ENCODE results near the gene B4GALNT1. TPM values are rescaled to one million over a fixed set of nuclear protein-coding genes. Genes with fewer than 3 reads are reported as not detected.

The B4GALNT1 gene
- total and polyA plus RNA-seq, 2 of the 13 experiments (the other 11 are each of a cell fraction or from before 2014, with no cell fraction given) = 4.5 to 5.4 TPM

GRCh38 chr12:57607958-57608663 lies 24.9 kb downstream of the B4GALNT1 start:
- POLR2A ChIA-PET = interaction anchor here (0.9 to 5.4 kb wide), 3 partner anchors 16 to 85 kb away, joined by 3 to 26 read pairs (median 4); partner anchors contain the start of gene PIP4K2C
- 62% methylated on average over 12 of the region's 12 CpGs for WGBS (ENCODE audit: low lambda C conversion rate)
- Histone ChIP-seq H3K4me3 (replicated peaks in 1 of 3; ENCODE audit: insufficient read depth in 1 of 3, low read depth in 2 of 3, low read length in 3 of 3) (no peak overlapping the region), H3K27me3 (ENCODE audit: control insufficient read depth in 1 of 2, insufficient read depth in 2 of 2, low read length in 2 of 2) (peaks cover 0 to 22% of the 10 kb centered on the region in 2 experiments; a peak in 2 of 5 replicates), H4K20me1 (ENCODE audit: insufficient read depth, low read length) (no peaks in the 10 kb centered on the region; the same call in 1 of the 2 replicates), H3K36me3 (replicated peaks in 1 of 2; ENCODE audit: control insufficient read depth in 1 of 2, insufficient read depth in 2 of 2, low read length in 2 of 2) (no peaks in the 10 kb centered on the region), H3K79me2 (ENCODE audit: insufficient read depth, low read length) (no peaks in the 10 kb centered on the region), H3K4me1 (ENCODE audit: insufficient read depth, low read length) (peaks cover 50% of the 10 kb centered on the region), H2AFZ (ENCODE audit: low read length) (no peak overlapping the region), H3K27ac (ENCODE audit: extremely low read length, insufficient read depth, low read length) (no peak overlapping the region), H3K4me2 (ENCODE audit: low read depth, low read length) (no peak overlapping the region), H3K9me3 (ENCODE audit: low read length) (no peaks in the 10 kb centered on the region), H3K9ac (ENCODE audit: insufficient read depth, low read depth, low read length) (no peak overlapping the region)
- intact Hi-C loops (cut with micrococcal nuclease; ENCODE audit: unreplicated experiment) = no loop called here
- in situ Hi-C loops (cut with HindIII; ENCODE audit: extremely low pct_ligation_motif_present, low pct_unique_long_range_greater_than_20kb) = no loop called here
- ATAC-seq = no peak
- FAIRE-seq = no peak
- no TSS peak for BruUV-seq (replicated peaks)
- TF ChIP-seq, protein P1, sequence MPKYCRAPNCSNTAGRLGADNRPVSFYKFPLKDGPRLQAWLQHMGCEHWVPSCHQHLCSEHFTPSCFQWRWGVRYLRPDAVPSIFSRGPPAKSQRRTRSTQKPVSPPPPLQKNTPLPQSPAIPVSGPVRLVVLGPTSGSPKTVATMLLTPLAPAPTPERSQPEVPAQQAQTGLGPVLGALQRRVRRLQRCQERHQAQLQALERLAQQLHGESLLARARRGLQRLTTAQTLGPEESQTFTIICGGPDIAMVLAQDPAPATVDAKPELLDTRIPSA (CRISPR knock-in tag; IDR thresholded peaks at IDR 0.05; ENCODE audit: borderline replicate concordance) = no peak
- no peak for TF ChIP-seq FOXK1 (CRISPR knock-in tag; IDR thresholded peaks at IDR 0.05; ENCODE audit: borderline replicate concordance, low read depth)
- TF ChIP-seq, protein P2, sequence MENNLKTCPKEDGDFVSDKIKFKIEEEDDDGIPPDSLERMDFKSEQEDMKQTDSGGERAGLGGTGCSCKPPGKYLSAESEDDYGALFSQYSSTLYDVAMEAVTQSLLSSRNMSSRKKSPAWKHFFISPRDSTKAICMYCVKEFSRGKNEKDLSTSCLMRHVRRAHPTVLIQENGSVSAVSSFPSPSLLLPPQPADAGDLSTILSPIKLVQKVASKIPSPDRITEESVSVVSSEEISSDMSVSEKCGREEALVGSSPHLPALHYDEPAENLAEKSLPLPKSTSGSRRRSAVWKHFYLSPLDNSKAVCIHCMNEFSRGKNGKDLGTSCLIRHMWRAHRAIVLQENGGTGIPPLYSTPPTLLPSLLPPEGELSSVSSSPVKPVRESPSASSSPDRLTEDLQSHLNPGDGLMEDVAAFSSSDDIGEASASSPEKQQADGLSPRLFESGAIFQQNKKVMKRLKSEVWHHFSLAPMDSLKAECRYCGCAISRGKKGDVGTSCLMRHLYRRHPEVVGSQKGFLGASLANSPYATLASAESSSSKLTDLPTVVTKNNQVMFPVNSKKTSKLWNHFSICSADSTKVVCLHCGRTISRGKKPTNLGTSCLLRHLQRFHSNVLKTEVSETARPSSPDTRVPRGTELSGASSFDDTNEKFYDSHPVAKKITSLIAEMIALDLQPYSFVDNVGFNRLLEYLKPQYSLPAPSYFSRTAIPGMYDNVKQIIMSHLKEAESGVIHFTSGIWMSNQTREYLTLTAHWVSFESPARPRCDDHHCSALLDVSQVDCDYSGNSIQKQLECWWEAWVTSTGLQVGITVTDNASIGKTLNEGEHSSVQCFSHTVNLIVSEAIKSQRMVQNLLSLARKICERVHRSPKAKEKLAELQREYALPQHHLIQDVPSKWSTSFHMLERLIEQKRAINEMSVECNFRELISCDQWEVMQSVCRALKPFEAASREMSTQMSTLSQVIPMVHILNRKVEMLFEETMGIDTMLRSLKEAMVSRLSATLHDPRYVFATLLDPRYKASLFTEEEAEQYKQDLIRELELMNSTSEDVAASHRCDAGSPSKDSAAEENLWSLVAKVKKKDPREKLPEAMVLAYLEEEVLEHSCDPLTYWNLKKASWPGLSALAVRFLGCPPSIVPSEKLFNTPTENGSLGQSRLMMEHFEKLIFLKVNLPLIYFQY (CRISPR knock-in tag; IDR thresholded peaks at IDR 0.05; ENCODE audit: borderline replicate concordance) = no peak
- no peak for TF ChIP-seq HOXA7 (CRISPR knock-in tag; IDR thresholded peaks at IDR 0.05)
- TF ChIP-seq ZNF263 (CRISPR knock-in tag; IDR thresholded peaks at IDR 0.05) = no peak
- TF ChIP-seq PCBP2 (optimal IDR thresholded peaks at IDR 0.05; ENCODE audit: low read depth, low read length, poor library complexity, severe bottlenecking) = no peak
- no peak for TF ChIP-seq AGO1 (IDR thresholded peaks at IDR 0.05; ENCODE audit: low read depth, low read length, poor library complexity, severe bottlenecking)
- TF ChIP-seq IRF9 (CRISPR knock-in tag; IDR thresholded peaks at IDR 0.05; ENCODE audit: borderline replicate concordance) = no peak
- TF ChIP-seq MAFK (conservative IDR thresholded peaks at IDR 0.05 in 1 of 2, IDR thresholded peaks at IDR 0.05 in 1 of 2; ENCODE audit: low read length in 2 of 2) = no peak
- no peak for TF ChIP-seq ZFYVE20 (CRISPR knock-in tag; IDR thresholded peaks at IDR 0.05; ENCODE audit: borderline replicate concordance, low read depth)
- no peak for DNase-seq (ENCODE audit: low spot score)
- CTCF ChIA-PET (ENCODE audit: low intra/inter-chr PET ratio, low total read pairs) = no interaction called here
